Left renal pelvis (tissue), 4 donors: ENCODE results near the gene TARS2. TPM values are rescaled to one million over a fixed set of nuclear protein-coding genes. Genes with fewer than 3 reads are reported as not detected.

Experiments used
- DNase-seq, 4 donors: peaks; one replicate each; pipeline ENCODE4 v3.0.0-alpha.2; 2013; ENCODE audit warnings: low read depth in 4 of 4, low spot score in 3 of 4
- polyA plus RNA-seq, 4 donors: library from polyadenylated mRNA; unstranded; fragments of 120-200 nt; gene quantifications; one replicate each; pipeline ENCODE4 v1.2.1, GENCODE V29; 2013; ENCODE audit not compliant: insufficient read length in 4 of 4

Gene TARS2
- polyA plus RNA-seq, 4 donors: 15.0 to 36.0 (median 22.8) TPM

DNA sequence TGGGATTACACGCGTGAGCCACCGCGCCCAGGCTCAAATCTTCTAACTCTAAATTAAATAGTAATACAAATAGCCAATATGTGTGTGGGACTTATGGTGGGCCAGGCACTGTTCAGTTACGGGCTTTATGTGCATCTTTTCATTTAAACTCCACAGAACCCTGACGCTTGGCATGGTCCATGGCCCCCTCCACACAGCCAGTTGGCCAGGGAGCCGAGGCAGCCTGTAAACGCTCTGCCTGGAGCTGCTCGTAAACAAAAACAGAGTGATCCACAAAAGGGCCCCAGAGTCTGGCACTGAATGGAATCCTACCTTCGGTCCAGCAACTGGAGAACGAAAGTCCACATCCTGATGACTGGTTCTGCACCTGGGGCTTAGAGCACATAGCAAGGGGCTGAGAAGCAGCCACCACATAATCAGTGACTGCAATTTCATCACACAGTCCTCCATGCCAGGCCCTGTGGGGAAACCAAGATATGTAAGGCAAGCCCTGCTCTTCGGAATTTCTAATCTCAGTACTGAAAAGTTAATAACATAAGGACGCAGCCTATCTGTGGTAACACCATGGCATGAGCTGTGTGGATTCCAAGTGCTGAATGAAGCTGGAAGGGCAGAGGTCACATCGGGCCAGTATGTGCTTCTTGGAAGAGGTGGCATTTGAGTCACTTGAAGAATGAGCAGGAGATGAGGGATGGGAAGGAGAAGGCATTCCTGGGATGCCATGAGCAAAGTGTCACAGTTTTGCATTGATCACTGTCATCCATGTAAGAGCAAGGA is 48.5 kb downstream of the TARS2 start:
- no peak for DNase-seq

DNA sequence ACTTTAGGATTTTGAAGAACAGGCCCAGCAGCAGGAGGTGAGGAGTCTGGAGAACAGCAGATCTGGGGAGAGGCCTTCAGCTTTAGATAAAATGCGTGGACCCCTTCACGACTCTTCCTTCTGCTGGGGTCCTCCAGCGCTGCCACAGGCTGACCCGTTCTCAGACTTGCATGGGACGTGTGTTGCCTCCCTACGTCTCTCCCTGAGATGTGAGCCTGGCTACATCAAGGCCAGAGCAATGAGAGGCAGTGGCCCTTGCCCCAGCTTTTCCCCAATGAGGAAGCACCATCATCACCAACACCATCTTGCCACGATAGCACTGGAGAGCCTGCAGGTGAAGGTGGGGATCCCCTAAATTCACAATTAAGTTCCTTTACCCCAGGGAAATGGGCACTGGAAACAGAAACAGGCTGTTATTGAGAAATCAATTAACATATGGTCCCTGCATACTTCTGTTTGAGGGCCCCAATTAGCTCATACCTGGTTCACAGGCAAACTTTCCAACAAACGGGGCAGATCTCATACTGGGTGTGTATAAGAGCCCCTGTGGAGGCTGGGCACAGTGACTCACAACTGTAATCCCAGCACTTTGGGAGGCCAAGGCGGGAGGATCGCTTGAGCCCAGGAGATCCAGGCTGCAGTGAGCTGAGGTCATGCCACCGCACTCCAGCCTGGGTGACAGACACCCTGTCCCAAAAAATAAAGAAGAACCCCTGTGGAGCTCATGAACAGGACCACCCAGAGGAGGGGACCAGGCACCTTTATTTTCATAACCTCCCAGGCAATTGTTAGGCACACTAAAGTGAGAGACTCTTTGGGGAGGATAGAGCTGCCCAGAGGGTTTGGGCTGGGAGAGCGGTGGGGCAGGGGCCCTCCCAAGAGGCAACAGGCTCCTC is 49.9 kb downstream of the TARS2 start:
- DNase-seq: no peak

DNA sequence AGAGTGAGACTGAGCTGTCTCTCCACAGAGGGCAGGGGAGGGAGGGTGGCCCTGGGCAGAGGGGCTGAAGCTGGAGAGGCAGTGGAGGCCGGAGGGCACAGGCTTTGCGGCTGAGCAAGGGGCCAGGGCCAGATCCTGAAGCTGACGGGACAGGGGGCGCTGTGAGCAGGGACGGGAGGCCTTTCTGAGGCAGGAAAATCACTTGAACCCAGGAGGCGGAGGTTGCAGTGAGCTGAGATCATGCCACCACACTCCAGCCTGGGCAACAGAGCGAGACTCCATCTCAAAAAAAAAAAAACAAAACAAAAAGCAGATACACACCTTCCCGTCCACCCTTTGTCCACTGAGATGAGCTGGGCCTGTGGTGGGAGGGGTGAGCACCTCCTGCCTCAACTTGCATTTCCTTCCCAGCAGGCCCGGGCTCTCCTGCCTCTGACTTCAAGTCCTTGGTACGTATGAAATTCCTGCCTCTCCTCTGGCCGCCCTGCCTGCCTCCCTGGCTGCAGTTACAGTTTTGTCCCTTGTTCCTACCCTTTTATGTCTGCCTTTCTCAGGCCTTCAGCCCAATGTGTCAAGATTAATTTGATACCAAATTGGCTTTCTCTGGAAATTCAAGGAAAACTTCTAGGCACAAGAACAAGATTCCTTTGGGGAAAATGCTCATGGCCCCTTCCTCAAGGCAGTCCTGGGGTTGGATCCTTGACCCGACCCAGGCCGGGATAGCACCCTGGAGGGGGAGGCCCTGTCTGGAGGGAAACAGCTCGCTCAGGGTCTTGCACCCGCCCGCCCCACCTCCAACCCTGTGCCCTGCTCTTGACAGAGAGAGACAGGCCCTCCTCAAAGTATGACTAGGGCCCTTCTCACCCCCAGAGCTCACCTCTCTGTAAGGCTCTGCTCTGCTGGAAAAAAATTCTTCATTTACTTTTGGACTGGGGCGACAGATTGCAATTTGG is 50.8 kb downstream of the TARS2 start:
- no peak for DNase-seq

DNA sequence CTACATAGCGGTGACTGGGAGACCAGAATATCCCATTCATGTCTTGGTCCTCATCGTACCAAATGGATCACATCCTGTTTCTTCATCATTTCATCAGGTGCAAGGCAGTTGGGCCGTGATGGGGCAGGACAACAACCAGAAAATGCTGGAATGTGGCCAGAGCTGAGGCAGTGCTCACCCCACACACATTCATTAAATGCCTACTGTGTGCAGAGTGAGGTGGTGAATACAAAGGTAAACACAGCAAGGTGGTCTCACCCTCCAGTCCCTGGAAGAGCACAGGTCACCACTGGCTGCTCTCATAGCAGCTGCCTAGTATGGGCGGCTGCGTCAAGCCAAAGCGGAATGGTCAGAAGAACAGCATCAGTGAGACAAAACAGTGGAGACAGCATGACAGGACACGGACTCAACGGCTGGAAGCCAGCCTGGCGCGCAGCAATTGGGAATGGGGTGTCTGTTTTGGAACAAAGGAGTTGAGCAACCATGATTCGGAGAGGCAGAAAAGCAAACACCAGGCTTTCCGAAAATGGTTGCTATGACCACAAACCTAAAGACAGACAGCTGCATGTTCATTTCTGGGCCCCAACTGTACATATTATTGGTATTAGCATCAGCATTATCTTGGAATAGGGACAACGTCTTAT is 56.4 kb downstream of the TARS2 start:
- DNase-seq: no peak

DNA sequence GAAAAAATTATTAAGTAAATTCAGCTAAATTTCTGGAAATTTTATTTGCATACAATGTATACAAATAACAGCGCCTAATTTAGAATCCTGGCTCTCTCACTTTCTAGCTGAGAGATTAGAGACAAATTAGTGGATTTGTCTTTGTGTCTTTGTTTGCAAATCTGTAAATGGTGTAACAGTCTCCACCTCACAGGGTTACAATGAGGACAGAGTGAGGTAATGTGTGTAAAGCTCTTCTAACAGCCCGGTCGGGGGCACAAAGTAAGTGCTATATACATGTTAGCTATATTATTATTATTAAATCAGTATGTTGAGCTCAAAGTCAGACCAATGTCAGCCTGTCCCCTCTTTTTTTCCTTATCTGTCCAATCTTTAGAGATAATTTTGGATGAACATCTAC is 57.0 kb downstream of the TARS2 start:
- no peak for DNase-seq

DNA sequence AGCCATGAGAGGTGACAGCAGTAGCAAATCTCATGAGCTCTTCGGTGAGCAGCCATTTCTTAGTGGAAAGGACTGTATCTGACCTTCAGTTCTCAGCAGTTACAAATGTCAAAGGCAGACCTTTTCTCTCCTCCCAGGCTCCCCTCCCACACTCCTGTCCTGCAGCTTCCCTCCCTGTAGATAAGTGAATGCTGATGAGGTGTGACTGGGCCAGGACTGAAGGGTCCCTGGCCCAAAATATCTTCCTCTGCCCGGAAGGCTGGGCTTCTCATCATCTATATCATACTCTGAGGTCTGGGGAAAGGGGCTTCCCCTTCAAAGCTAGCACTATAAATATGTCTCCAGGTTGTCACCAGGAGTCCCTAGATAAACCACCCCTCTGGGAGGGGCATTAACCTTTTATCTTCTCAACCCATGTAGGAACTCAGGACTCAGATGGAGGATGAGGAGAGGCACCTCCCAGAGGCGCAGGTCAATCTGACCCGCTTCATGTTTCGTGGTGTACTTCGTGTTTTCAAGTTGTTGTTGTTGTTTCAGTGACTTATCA is 58.3 kb downstream of the TARS2 start:
- no peak for DNase-seq

DNA sequence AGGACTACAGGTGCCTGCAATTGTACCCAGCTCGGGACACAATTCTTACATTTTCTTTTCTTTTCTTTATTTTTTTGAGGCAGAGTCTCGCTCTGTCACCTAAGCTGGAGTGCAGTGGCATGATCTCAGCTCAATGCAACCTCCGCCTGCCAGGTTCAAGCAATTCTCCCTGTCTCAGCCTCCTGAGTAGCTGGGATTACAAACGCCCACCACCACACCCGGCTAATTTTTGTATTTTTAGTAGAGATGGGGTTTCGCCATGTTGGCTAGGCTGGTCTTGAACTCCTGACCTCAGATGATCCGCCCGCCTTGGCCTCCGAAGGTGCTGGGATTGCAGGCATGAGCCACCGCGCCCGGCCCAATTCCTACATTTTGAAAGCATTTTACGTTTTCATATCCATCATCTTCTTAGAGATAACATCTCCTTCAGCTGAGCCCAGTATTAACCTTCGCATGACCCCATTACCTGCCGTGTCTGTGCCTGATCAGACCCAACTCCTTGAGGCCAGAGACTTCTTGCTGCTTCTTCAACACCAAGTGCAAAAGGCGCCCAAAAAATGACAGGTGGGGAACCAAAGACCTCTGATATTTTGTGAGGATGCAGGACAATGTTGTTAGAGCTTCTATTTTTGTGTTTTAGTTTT is 59.2 kb downstream of the TARS2 start:
- DNase-seq: no peak

DNA sequence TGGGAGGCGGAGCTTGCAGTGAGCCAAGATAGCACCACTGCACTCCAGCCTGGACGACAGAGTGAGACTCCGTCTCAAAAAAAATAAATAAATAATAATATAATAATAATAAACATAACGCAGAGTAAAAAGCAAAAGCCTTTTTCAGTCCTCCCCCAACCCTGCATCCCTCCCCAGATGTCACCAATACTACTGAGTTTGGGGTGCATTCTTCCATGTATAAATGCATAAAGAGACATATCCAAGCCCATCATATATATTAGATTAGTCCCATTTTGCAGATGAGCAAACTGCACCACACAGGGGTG is 61.1 kb downstream of the TARS2 start:
- no peak for DNase-seq

DNA sequence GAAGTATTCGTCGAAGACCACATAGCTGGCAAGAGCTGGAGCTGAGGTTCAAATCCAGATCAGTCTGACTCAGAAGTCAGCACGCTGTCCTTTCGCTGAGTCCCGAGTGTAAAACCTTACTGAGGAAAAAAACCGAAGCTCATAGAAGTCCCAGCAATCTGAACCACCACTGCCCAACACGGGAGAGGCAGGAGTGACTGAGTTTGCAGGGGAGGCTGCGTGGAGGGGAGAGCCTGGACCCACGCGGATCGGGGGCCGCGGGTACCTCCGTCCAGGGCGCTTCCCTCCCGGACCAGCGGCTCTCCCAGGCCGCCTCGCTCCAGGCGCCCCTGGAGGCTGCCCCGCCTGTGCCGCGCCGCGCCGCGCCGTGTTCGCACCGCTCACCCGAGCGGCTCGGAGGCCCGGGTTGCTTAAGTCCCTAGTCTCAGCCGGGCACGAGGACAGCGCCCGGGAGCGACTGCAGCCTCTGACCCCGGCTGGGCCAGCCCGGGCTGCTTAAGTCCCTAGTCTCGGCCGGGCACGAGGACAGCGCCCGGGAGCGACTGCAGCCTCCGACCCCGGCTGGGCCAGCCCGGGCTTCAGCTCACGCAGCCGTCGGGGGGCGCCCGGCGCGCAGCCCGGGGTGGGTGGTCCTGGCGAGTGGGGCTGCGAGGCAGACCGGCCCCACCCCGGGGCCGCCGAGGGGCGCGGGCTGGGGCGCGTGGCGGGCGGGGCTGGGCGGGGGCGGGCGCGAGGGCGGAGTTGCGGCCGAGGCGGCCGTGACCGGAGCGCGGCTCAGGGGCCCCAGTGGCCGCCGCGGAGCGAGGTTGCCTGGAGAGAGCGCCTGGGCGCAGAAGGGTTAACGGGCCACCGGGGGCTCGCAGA is 61.6 kb downstream of the TARS2 start, which contains the start of gene ADAMTSL4:
ADAMTSL4 (plus strand) TSS at position 777 of the 864 bp plus-strand sequence. CDS start 2,881 bp downstream, outside the sequence.
- DNase-seq: no peak

DNA sequence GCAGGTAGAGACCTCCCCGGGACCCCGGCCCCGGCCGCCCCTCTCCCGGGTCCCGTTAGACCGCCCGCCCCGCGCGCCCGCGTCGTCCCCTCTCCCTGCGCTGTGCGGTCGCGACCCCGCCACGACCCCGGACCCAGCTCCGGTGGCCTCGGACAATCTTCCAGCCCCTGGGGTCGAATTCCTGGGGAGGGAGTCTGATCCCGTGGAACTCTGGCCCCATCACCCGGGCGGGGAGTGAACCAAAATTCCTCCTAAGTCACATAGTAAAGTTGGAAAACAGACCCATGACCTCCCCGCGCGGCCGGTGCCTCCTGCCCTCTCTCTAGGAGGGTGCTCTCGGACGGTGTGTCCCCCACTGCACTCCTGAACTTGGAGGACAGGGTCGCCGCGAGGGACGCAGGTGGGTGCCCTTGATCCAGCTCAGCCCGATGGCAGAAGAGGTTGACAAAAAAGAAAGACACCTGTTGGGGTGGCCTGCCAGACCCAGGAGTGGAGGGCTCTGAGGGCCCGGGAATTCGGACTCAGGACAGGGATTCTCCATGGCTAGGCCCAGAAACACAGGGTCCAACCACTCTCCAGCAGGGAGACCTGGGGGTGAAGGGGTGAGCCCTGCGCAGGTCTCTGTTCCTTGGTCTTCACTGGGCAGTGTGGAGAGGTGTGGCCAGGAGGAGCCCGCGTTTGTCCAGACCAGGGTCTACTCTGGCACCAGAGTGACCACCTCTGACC is 62.4 kb downstream of the TARS2 start:
- DNase-seq: no peak

DNA sequence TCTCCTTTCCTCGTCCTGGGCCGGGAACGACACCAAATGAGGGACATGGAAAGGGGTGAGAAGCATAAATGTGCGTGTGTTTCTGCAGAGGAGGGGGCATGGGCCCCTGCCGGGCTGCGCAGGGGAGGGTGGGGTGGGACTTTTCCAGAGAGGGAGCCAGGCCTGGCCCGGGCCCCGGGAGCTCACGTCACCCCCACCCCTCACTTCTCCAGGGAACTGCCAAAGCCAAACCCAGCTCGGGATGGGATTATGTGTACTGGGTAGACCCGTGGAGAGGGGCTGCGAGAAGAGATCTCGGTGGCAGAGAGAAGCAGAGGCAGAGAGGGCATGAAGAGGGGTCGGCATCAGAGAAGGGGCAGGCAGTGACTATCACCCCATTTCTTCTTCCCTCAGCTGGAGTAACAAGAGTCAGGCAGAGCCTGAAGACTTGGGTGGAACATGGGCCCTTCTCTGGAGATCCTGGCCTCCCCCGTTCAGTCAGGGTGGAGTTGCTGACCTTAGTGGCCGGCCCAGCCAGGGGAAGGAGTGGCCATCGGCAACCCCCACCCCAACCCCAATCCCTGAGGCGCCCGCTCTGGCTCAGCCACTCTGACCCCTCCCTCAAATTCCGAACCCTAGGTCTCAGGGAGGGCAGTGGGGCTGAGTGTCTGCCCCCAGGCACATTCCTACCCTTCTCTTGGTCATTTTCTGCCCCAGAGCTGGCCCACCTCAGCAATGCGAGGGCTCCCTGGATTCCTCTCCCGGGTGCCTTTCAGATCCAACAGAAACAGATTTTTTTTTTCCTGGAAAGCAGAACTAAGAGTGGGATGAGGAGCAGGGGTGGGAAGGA is 63.2 kb downstream of the TARS2 start:
- DNase-seq: no peak

DNA sequence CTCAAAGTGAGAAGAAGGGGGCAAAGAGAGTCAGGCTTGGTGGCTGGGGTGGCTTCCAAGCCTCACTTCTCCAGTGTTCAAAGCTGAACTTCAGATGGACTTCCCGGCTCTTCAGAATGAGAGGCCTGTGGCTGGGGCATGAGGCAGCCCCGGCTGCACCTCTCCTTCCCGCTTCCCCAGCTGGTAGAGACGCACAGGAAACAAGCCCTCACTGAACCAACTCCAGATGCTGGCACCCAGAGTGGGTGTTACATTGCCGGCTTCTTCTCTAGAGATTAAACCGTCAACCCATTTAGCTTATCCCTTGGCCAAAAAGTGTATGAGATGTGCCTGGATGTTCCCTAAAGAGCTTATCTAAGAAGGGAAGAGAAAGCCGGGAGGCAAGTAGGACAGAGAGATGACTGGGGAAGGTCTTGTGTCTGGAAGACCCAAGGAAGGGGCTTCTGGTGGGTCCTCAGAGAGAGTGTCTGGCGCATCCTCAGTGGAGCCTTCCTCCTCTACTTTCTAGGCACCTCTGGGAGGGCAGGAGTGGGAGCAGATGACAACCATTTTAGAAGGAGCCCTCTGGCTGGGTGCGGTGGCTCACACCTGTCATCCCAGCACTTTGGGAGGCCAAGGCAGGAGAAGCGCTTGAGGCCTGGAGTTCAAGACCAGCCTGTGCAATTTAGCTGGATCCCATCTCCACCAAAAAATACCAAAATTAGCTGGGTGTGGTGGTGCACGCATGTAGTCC is 64.0 kb downstream of the TARS2 start:
- no peak for DNase-seq

DNA sequence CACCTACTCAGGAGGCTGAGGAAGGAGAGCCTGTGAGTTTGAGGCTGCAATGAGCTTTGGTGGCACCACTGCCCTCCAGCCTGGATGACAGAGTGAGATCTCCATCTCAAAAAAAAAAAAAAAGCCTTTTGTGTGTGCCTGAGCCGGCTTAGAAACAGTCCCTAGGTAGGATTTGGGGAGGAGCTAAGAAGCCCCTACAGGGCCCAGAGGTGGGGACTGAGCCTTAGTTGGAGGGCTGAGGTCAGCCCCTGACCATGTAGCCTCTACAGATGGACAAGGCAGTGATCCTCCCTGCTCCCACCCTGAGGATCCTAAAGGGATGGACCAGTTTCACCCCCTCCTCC is 64.5 kb downstream of the TARS2 start:
- no peak for DNase-seq

DNA sequence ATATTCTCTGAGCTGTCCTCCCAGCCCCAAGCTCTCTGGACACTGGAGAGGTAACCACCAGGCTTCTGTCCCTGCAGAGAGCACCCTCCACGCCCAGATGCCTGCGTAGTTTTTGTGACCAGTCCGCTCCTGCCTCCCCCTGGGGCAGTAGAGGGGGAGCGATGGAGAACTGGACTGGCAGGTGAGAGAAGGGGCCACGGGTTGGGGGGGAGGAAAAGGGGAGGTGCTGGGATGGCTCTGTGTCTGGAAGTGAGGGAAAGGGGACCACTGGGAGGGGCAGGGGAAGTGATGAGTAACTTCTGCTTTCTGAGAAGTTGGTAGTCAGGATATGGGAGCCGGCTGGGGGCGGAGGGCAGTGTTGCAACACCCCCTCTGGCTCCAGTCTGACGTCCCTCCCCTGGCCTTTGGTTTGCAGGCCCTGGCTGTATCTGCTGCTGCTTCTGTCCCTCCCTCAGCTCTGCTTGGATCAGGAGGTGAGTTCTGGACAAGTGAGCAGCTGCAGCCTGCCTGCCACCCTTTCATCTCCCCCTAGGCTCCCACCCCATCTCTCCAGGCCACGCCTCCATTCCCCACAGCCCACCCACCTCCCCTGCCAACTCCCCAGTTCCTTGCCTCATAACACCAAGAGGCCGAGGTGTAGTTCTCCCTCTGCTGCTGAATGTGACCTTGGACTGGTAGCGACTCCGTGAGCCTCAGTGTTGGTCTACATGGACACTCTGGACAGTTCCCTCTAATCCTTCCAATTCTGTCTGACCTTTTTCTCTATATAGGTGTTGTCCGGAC is 65.1 kb downstream of the TARS2 start:
- peak in 1 of 4 donors; percentile 58 for DNase-seq

DNA sequence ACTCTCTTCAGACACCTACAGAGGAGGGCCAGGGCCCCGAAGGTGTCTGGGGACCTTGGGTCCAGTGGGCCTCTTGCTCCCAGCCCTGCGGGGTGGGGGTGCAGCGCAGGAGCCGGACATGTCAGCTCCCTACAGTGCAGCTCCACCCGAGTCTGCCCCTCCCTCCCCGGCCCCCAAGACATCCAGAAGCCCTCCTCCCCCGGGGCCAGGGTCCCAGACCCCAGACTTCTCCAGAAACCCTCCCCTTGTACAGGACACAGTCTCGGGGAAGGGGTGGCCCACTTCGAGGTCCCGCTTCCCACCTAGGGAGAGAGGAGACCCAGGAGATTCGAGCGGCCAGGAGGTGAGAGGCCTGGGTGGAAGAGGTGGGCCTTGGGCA is 65.7 kb downstream of the TARS2 start:
- no peak for DNase-seq
